ENCODE results near the gene AKR7A2. TPM values are rescaled to one million over a fixed set of nuclear protein-coding genes. Genes with fewer than 3 reads are reported as not detected.
A peak's percentile ranks its signal among the peaks of the same experiment; 100 is the strongest.

AKR7A2 gene
- 35.9 TPM for total RNA-seq

DNA sequence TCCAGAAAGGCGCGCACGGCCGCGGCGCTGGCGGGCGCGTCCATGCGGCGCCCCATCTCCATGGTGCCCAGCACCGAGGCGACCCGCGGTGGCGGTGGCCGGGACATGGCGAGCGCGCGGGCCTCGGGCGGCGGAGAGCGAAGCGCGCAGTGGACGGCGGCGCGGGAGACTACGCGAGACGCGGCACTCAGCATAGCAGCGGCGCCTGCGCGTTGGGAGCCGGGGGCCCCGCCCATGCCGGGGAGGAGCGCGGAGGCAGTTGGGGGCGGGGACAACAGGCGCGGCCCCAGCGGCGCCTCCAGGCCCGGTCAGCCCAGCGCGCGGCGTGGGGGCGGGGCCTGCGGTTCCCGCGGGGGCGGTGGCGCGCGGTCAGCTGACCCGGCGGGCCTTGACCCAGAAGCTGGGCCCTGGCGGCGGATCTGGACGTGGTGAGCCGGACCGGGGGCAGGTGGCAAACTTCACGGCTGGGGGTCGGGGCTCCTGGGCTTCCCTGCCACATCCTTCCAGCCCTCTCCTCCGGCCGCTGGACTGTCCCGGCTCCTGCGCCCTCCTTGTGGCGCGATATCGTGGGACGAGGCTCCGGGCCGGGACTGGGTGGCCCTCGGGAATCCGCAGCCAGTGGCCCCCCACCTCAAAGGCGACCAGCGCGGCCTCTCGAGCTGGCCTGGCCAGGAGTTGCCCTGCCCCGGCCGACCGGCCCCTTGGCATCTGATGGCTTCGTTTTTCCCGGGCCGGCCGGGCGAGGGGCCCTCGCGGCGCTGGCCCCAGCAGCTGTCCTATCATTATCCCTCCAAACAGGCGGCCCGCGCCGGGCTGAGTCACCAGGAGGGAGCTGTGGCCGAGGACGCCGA, at the start of gene AKR7A2, which contains the start of gene SLC66A1:
Gene AKR7A2 (minus strand): TSS at position 214 of the 851 bp plus-strand sequence. CDS start 20 bp downstream, at position 194.
Gene SLC66A1 (plus strand): TSS at position 396 of the 851 bp plus-strand sequence. CDS start 5,352 bp downstream, outside the sequence.
- DNase-seq: peak; percentile 83

DNA sequence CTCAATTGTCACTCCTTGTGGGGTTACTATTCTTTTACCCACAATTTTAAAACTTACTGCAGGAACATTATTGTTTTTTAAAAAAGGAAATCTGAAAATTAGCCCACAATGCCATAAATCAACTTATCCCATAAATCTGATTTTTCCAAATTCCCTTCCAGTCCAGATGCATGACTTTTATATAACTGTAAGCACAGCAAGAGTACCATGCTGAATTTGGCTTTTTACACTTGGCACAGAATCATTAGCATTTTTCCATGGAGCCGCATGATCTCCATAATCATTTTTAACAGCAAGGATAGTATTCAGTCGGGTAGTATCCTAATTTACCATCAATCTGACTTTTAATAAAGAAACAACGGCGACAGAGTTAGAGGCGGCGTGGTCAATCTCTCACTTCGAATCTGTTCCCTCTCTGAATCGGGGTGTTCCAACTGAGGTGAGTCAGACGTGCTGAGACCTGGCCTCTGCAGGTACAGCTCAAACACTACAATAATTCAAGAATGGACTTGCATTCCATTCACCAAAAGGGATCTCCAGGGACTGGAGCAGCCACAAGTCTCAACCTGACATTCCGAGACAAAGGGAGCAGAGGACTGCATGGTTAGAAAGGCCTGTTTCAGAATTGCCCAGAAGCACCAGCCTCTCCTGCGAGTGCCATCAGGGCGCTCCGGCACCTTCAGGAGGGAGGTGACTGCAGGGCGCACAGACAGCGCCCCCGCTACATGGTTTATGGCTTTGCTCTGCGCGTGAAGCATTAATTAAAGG, 49.1 kb upstream of the AKR7A2 start:
- DNase-seq: no peak

DNA sequence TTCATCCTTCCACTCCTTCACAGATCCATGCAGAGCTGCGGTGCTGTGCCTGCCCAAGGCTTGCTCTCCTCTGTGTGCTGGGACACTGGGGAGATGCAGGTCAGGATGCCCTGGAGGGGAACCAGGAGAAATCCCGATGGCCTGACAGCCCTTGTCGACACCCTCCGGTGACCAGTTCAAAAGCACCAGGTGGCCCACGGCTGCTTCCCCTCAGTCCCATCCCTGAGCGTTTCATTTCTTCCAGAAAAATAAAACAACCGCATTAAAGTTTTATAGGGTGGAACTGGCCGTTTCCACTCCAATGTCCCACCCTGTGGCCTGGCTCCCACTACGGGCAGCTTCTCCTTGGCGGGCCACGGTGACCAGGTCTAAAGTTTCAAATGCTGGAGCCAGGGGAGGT, 48.5 kb upstream of the AKR7A2 start:
- no peak for DNase-seq

DNA sequence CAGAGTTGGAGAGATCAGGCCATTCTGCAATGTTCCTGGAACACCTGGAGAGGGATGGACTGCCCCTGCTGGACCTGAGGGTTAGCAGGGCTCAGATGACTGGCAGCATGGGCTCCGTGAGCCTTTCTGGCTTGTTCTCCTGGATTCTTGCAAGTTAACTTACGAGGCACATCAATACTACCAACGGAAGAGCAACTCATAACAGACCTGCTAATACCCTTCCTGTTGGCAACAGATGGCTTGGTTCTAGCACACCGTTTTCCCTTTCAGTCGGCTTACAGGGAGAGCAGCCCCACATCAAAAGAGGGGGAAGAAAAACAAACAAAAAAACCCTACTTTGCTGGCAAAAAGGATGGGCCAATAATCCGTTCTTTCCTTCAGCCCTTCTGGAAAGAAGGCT, 48.1 kb upstream of the AKR7A2 start:
- DNase-seq: no peak

DNA sequence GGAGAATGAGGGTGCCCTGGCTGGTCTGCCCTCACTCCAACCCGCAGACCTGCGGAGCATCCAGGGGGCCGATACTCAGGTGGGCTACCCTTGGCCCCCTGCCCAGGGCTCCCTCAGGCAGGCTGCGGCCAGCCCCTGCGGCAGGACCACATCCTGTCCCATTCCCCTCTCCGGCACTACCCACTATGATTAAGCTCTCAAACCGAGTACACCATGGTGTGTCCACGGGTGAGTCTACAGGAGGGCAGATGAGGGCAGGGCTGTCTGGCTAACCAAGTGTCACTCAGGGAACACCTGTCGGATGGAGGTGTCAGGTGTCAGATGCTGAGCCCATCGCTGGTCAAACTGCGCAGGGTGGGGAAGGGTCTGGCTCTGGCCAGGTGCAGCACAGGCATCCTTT, 47.4 kb upstream of the AKR7A2 start:
- no peak for DNase-seq

DNA sequence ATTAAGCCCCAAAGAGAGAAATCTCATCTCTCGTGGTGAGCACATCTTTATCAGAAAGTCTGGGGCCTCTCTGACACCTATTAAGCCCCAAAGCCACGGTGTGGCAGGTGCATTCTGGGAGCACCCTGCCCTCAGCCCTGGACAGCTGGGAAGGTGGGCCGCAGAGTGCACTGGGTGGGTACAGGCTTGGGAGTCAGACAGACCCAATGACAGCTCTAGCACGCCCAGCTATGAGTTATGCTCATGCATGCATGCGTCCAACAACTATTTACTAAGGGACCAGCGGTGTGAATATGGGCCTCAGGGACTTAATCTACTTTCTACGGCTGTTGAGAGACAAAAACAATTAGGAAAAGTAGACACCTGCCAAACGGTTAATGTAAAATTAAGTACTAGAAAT, 46.8 kb upstream of the AKR7A2 start:
- no peak for DNase-seq

DNA sequence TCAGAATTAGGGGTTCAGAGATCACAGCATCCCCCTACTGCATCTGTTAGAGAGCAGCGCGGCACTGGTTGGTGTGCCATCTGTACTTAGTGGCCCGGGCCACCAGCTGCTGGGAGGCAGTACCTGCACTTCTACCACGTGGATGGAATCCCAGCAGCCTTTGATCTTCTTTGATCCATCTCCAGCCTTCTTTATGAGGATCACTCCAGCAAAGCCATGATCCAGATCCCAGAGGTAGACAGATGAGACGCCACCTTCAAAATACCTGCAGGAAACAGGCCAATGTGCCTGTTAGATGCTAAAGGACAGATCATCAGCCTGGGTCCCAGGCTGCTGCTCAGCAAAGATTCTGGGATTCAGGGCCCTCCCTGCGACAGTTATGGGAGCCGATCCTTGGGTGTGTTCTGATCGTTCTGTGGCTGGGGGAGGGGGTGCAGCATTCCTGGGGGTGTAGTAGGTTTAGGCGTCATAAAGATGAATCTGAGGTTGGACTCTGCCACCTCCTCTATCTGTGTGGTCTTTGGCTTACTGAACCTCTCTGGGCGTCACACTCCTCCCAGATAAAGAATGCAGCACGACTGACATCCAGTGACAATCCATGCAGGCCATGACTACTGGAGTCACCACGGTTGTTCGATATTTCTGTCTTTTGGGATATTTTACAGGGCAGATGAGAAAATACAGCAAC, 45.5 kb upstream of the AKR7A2 start:
- no peak for DNase-seq

DNA sequence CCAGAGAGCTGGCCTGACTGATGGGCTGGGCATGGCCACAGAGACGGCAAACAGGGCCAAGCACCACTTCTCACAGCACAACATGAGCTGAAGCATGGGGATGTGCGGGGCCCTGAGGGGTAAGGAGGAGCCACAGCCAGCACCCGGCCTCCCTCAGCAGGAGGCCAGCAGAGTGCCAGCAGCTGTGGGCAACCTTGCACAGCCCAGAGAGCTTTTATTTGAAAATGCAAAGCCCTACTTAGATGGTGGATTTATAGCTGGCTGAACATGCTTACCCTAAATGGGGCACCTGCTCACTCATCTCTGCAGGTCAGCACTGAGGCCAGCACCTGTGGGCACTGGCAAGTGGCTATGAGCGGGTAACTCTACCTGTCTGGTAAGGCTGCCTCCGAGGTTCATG, 44.3 kb upstream of the AKR7A2 start:
- no peak for DNase-seq

DNA sequence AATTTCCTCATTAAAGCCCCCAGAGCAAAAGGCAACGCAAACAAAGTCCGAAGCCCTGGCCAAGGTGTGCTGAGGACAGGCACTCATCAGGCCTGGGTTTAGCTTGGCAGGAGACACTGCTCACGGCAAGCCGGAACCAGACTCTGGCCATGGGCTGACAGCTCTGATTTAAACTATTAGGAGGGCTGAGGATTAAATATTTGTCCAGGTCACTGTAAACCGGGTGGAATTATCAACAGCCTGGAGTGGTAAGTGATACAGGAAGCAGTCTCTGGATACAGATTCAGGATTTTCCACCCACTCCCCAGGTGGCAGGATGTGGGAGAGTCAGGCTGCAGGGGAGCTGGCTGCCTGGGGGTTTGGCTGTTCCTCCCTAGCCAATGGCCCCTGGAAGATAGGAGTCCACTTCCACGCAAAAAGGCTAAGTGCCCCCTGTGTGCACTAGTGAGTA, 42.6 kb upstream of the AKR7A2 start:
- no peak for DNase-seq

DNA sequence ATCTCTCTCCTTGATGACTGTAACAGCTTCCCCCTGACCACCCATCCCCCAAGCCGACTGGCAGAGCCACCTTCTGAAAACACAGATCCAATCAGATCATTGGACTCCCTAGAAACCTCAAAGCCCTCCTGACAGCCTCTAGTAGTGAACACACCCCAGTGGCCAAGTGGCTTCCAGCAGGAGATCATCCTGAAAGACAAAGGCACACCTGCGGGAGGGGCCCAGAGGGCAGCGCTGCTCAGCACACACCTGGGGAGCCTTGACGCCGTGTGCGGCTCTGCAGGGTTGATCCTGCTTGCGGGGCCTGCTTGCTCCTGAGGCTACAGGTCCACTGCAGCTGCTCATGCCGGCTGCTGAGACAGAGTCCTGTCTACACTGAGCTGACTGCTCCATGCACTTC, 41.7 kb upstream of the AKR7A2 start:
- no peak for DNase-seq

DNA sequence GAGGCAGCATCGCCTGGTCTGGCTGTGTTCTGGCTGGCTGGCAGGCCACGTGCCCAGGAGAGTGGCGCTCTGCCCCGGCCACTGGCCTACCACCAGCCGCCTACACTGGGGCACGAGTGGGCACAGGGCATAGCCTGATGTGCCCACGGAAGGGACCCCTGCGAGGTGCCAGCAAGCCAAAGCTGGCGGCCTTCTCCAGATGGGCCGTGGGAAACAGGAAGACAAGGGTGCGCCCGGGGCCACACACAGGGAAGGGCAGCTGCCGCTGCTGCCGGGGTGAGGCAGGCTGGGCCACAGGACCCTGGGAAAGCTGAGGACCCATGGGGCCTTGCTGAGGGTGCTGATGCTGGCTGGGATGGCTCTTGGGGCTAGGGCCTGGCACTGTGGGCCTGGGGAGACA, 40.9 kb upstream of the AKR7A2 start:
- DNase-seq: no peak

DNA sequence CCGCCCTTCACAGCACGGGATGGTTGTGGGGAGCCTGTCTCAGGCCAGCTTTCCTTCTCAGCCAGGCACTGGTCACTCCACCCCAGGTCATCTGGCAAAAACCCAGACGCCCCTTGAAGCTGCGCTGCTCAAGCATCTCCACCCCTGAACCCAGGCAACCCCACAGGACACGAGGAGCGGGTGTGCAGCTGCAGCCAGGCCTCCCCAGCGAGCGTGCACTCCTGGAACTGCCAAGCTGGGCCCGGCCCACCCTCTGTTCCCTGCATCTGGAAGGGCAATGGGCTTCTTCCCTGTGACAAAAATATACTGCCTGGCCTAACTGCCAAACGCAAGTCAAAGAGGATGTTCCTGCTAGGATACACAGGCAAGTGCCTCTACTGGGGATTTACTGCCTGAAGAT, 39.9 kb upstream of the AKR7A2 start:
- no peak for DNase-seq

DNA sequence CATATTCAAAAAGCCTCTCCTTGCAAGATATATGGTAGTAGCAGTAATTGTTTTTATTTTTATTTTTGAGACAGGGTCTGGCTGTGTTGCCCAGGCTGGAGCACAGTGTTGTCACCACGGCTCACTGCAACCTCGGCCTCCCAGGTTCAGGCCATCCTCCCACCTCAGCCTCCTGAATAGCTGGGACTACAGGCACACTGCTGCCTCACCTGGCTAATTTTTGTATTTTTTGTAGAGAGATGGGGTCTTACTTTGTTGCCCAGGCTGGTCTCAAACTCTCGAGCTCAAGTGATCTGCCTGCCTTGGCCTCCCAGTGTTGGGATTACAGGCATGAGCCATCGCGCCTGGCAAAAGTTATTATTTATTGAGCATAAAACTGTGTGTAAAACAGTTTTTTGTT, 38.6 kb upstream of the AKR7A2 start:
- no peak for DNase-seq

DNA sequence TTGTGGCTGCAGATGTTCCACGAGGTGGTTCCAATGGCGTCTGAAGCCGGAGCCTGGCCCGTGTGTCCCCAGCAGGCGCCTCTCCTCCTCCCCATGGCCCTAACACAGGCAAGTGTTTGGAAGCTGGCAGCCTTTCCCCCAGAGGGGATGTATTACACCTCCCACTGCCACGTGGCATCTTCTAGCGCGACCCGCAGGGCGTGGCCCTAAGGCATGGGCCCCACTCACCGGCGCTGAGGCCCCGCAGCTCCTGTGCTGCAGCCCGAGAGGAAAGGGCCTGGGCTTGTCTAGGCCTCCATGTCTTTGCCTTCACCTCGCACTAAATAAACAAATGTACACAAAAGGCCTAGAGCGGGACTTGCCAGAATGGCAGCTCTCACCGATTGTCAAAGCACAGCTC, 38.1 kb upstream of the AKR7A2 start:
- no peak for DNase-seq

DNA sequence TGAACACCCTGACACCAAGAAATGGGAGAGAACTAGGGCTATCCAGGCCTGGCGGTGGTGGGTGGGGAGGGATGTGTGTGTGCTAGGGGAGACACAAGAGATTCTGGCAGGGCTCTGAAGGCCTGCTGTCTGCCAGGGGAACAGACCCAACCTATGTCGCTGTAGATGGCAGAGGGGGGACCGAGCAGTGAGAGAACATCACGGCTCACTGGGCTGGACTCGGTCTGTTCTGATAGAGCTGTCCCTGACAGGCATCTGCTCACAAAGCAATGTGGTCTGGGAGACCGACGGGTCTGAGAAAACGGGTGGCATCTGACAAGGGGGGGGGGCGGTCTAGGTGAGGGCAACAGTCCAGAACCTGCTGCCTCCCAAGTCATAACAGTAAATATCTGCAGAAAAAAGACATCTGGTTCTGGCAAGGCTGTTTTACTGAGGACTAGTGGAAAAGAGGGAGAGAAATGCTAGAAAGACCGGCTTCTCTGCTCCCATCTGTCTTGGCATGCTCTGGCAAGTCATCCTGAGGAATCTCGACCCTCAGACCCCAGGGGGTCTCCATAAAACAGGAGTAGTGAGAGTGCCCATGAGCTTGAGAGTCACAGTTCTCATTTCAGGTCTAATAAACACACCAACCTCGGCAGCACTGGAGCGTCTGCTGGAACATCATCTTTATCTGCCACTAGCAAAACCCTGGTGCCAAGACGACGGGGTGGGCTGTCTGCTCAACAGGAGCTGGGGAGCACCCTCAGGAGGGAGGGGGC, 36.7 kb upstream of the AKR7A2 start:
- no peak for DNase-seq

DNA sequence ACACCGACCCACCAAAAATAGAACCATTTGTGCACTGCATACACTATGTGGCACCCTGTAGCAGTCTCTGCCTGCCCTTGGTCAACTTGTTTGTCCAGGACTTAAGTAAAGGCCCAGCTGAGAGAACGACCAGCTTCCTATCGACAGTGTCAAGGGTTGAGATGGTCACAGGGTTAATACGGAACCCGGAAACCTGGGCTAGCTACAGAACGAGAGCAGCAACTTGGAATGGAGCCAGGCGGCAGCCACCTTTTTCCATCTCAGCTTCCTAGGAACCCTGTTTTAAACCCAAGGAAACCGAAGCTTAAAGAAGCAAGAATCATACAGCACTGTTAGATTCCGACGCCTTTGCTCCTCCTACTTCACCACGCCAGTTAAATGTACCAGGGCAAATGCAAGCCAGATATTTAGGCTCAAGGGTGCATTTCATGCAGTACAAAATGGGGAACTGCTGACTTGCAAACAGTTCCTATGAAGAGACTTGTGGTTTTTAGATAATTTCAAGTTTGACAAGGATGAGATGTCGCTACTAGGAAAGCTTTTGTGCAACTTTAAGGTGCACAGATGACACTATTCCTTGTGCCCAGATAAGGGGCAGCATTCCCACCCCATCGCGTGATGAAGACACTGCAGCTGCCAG, 35.7 kb upstream of the AKR7A2 start:
- peak; percentile 14 for DNase-seq

DNA sequence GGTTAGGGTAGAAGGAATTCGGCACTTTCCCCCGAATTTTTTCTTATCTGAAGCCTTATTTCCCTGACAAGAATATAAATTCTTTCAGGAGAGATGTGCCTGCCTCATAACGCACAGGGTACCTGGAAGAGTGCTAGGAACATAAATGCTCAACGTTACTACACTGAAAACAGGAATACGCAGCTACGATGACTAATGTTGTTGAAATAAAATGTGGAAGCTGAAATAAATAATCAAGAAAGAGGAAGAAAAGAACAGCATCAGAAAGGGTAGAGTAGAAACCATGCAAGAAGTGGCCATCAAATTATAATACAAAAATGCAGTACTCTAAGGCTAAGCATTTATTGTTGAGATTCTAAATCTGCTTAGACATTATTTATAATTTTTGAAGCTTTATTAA, 34.1 kb upstream of the AKR7A2 start:
- DNase-seq: no peak

DNA sequence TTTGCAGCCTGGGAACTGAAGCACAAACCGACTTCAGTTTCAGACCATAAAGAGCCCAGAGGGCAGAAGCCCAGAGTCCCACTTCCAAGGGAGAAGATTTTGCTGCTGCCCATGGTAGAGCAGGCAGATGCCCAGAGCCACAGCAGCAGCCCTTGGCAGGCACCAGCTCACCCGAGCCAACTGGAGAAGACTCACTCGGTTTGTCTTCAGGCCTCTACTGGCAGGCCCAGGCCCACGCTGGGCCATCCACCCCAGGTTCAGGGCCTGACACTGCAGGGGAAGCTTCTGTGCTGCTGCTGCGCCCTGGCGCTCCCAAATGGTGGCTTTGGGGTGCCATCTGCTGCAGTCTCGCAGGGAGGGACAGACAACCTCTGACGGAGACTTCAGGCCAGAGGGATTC, 33.4 kb upstream of the AKR7A2 start:
- no peak for DNase-seq

DNA sequence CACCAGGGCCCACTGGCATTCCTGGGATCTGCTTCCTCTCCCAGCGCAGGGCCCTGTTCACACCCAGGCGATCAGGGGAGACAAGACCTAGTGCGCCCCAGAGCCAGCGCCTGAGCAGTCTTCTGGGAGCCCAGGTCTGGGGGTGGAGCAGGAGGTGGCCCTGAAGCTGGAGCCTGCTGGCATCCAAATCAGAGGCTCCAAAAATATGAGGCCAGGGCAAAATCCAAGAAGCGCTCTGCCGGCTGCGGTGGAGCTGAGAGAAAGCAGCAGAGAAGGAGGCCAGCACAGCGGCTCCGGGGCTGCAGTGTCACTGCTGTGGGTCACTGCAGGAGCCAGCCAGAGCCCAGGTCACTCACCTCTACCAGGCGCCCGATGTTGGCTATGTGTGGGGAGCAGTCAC, 32.9 kb upstream of the AKR7A2 start:
- no peak for DNase-seq

DNA sequence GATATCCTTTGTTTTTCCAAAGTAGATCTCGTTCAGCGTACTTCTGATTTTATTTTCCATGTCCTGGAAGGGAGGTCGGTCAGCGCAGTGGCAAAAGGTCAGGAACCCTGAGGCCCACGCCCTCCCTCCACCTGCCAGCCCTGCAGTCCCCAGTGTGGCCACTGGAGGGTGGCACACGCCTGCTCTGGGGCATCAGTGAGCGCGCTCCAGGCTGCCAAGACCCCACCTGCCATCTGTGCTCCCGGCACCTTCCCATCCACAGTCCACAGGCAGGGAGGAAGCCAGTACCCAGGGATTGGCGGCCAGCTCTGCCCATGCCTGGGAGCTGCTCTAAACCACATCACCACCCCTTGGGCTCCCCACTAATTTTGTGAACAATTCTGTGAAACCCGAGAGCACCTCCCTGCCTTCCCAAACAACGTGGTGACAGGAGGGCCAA, 32.4 kb upstream of the AKR7A2 start:
- no peak for DNase-seq

DNA sequence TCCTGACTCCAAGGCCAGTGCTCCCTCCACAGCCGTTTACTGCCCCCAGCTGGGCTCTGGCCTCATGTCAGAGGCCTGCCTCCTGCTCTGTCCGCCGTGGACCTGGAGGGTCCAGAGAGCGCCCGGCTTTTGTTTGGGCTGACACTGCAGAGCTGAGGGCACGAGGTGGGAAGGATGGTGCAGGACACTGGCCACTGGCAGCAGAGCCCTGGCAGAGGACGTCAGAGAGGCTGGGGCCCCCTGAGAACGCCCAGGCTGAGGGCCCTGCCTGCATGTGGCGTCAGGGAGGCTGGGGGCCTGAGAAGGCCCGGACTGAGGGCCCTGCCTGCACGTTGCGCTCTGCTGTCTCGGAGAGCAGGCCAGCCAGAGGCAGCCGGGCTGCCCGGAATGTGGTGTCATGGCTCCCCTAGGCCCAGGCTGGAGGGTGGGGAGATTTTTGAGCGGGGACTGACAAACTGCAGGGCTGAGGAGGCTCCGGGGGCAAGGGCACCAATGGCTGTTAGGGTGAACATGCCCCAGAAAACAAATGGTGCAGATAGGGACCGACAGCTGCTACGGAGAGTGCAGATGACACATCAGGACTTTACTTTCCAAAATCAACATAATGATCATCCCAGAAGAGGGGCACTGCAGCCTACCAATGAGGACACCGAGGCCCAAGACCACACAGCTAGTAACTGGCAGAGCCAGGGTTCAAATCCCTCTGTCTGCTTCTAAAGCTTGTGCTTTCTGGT, 31.8 kb upstream of the AKR7A2 start:
- no peak for DNase-seq

Data from skin of body (tissue), 2 donors.